Activated CD4-positive, alpha-beta T cell treated with anti-CD3 and anti-CD28 coated beads, Interleukin-2, Interleukin-6, amounts not matched to agents 100 ng/mL and 50 ng/mL, durations not matched to agents 16 hours and 8 hours (primary cell): ENCODE measurements around the gene MEF2D.

Experiments used
- DNase-seq: peaks from one replicate; pipeline ENCODE4 v3.0.0-alpha.2; 2020

Gene MEF2D

GRCh38 chr1:156467385-156467784, 33.2 kb downstream of the MEF2D start:
- no peak for DNase-seq

GRCh38 chr1:156465747-156466365, 34.7 kb downstream of the MEF2D start:
- DNase-seq = peak; percentile 23

- no peak for DNase-seq
Observed at GRCh38 chr1:156464825-156465452, 35.6 kb downstream of the MEF2D start.

DNA sequence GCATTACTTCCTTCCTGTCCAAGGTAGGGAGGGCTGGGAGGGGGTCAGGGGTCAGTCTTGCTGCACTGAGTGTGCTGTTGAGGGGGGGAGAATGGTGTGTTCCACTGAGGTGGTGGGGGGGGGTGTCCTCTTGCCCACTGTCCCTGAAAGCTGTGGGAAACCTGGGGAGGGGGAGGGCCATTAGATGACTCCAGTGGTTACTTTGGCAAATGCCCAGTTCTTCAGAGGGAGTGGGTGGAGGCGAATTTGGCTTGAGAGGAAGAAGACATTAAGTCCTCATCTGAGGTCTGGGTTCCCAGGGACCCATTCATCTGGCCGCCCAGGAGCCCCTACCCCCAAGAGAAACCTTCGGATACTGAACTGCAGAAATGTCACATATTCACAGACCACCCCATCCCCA, 36.2 kb downstream of the MEF2D start:
- no peak for DNase-seq

- DNase-seq = no peak
Observed at GRCh38 chr1:156463874-156464273, 36.7 kb downstream of the MEF2D start.

GRCh38 chr1:156462954-156463795, 37.4 kb downstream of the MEF2D start:
- no peak for DNase-seq

DNA sequence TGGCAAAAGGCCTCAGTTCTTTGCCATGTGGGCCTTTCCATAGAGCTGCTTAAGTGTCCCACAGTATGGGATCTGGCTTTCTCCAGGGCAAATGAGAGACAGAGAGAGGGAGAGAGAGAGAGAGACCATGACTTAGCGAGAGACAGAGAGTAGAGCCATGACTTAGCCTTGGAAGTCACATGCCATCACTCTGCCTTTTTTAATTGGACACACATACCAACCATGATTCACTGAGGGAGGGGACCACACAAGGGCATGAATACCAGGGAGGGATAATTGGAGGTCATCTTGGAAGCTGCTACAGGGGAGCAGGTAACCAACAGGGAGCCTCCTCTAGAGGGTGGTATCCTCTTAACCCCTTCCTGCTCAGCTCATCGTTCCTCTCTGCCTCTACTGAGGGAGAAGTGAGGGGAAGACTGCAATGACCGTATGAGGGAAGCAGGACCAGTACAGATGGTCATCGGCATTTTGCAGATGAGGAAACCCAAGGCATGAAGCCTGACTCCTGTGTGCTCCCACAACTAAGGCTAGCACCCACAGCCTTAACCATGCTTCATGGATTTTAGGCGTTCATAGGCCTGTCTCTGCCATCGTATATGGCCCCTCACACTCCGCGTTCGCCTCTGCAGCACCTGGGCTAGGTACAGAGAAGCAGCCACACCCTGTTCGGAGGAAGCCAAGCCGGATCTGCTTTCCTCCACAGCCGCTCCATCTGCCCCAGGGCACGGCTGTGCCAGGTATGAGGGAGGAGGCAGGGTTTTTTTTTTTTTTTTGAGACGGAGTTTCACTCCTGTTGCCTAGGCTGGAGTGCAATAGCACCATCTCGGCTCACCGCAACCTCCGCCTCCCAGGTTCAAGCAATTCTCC, 38.6 kb downstream of the MEF2D start:
- no peak for DNase-seq

- DNase-seq = no peak
Observed at GRCh38 chr1:156461109-156461508, 39.5 kb downstream of the MEF2D start.

- DNase-seq = no peak
Observed at GRCh38 chr1:156460525-156460924, 40.0 kb downstream of the MEF2D start.

GRCh38 chr1:156458181-156458503, 42.4 kb downstream of the MEF2D start:
- DNase-seq = no peak

DNA sequence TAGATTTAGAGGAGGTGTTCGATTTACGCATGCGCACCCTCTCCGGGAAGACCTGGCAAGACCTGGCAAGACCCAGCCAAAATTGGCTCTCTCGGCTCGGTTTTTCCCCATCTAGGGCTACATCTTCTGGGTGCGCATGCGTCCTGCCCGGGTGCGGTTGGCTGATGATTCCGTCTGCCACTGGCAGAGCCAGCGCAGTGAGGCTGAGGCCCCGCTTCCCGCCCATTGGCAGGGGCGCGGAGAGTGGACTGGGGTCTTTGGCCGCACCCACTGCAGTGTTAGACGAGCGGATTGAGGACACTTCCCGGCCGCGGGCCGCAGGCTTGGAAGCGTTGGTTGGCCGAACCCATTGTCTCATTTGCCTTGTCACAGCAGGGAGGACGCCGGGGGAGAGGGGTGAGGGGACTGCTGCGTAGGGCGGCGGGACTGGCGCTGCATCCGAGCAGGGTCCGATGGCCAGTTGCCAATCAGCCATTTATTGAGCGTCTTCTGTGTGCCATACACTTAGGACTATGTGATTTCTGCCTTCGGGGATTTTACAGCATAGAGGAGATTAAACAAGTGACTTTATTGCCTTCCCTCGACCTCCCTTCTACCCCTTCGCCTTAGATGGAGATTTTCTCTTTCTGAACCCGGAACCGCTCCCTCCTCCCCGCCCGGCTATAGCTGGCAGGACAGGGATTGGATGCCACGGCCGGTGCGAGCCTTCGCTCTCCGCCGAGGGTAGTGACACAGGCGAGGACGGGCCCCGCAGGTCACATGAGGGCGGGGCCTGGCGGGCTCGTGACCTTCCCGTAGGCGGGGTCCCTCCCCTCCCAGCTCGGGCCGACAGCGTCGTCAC, 43.7 kb downstream of the MEF2D start:
- peak; percentile 98 for DNase-seq

GRCh38 chr1:156455362-156455761, 45.2 kb downstream of the MEF2D start:
- DNase-seq = no peak

DNA sequence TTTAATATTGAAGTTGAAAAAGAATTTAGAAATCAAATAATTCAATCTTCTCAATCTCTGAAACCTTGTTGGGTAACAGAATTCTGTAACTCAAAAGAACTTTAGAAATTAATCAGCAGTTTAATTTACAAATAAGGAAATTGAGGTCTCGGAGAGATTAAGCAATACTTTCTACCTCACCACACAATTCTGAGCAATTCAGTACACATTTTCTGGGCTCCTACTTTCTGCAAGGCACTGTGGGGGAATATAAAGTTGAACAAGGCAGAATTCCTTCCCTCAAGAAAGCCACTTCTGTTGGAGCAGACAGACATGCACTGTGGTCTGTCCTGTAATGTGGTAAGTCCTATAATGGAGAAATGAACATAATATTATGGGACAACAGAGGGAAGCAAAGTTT, 47.7 kb downstream of the MEF2D start:
- peak; percentile 27 for DNase-seq

DNA sequence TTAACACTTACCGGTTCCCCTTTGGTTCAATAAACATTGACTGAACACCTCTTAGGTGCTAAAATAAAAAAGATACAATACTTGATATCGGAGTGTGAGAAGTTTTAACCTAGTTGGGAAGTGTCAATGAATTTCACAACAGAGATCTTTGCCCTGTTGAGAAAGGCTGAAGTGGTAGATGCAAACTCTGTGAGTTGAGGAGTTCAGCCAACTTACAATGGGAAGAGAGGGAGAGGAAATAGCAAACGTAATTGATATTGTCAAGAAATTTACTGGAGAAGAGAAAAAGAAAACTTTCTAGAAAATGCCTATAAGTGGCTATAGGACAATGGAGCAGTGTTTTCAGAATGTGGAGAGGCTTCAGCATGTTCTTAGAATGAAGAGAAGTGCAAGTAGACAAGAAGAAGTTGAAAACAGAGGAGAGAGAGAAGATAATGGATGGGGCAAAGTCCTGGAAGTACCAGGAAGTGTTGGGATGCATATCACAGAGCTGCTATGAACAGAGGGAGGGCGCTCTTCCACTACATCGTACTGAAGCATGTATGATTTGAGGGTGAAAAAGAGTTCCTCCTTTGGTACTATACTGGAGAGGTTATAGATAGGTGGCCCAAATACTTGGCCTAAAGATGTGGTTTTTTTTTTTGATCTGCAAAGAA, 48.9 kb downstream of the MEF2D start:
- no peak for DNase-seq

DNA sequence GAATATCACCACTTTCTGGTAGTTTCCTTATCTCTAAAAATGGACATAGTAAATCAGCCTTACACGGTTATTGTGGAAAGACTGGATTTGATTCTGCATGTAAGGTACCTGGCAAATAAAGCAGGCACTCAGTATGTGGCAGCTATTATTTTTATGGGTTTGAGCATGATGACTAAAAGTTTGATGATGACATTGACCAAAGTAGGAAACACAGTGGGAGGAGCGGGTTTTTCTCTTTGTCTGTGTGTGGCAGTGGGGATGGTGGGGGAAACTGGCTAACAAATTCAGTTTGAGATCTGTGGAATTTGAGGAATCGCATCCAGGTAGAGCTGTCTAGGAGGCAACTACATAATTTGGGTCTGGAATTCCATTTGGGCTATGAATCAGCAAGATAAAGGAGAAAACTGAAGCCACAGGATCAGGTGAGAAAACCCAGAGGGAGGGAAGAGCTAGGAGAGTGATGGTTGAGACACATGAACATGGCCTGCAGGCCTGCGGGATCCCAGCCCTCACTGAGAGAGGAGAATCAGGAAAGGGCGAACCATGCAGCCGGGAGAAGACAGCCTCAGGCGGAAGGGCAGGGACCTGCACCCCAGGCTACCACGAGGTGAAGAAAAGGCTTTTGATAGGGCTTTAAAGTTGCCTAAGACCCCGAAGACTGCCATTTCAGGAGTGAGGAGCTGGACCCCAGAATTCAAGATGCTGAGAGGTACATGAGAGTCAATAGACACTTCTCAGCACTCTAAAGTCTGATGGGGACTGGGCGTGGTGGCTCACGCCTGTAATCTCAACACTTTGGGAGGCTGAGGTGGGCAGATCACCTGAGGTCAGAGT, 52.2 kb downstream of the MEF2D start:
- DNase-seq = no peak

DNA sequence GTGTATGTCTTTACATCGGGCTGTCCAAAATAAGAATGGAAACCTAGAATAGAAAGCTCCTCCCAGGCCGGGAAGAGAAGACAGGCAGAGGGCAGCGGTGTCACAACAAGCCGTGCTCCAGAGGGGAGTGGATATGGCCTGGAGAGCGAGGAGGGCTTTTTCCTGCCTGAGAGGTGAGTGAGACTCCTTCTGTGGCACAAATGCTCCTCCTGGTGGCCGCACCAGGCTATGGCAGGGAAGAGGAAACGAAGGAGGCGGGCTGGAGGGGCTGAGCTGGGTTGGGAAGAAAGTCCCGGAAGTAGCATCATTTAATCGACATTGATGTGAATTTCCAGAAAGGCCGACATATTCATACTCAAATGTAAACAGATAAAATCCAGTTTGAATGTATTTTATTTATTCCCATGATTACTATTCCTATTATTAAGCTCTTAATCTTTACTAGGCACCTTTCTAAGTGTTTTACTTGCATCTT, 54.7 kb downstream of the MEF2D start:
- DNase-seq = peak; percentile 88

DNA sequence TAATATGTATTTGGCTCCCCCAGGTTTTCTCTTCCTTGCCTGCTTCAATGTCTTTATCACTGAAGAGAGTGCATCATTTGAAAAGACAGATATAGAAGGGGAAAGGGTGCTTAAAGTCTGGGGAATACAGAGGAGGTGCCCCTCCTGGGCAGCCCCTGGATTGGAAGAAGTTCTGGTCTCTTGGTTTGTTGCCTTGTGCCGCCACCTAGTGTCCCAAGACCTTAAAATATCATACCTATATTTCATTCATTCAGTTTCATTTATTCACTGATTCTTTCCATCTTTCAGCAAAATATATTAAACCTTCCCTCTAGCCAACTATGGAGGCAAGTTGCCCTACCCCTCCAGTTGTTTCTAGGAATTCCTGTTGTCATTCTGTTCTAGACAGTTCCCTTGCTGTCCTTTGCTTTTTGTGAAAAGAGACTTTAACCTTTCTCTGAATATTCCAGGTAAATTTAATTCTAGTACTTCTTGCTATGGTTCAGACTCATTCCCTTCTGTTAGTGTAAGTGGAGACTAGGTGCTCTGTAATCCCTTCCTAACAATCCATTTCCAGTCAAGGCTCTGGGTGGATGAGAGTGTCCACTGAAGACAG, 56.1 kb downstream of the MEF2D start:
- peak; percentile 36 for DNase-seq

- DNase-seq = no peak
Observed at GRCh38 chr1:156443286-156443685, 57.3 kb downstream of the MEF2D start.

GRCh38 chr1:156440654-156441437, 59.7 kb downstream of the MEF2D start:
- no peak for DNase-seq
